ENCODE data around the gene CDK1. TPM values are rescaled to one million over a fixed set of nuclear protein-coding genes. Genes with fewer than 3 reads are reported as not detected.

CDK1 gene
- total RNA-seq, 1 donor from 2014 or later = 14.8 TPM

DNA sequence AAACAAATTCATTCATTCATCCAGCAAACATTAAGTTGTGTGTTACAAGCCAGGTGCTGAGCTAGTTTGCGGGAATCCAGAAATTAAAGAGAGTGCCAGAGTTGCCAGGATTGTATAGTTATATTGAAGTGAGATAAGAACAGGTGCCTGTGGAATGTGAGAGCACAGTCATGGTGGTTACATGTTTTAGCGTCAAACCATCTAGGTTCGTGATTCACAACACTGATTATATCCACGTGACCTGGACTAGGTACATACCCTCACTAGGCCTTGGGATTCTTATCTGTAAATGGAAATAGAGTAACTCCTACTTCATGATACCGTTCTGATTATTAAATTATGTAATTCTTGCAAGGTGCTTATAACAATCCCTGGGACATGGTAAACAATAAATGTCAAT, 24.5 kb upstream of the CDK1 start:
- DNase-seq (ENCODE audit: low spot score) = no peak
- H3K9me3 Mint-ChIP-seq (ENCODE audit: unreplicated experiment) = no peaks in the 10 kb centered on the region
- TF ChIP-seq, protein P1, sequence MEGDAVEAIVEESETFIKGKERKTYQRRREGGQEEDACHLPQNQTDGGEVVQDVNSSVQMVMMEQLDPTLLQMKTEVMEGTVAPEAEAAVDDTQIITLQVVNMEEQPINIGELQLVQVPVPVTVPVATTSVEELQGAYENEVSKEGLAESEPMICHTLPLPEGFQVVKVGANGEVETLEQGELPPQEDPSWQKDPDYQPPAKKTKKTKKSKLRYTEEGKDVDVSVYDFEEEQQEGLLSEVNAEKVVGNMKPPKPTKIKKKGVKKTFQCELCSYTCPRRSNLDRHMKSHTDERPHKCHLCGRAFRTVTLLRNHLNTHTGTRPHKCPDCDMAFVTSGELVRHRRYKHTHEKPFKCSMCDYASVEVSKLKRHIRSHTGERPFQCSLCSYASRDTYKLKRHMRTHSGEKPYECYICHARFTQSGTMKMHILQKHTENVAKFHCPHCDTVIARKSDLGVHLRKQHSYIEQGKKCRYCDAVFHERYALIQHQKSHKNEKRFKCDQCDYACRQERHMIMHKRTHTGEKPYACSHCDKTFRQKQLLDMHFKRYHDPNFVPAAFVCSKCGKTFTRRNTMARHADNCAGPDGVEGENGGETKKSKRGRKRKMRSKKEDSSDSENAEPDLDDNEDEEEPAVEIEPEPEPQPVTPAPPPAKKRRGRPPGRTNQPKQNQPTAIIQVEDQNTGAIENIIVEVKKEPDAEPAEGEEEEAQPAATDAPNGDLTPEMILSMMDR (IDR thresholded peaks at IDR 0.05; ENCODE audit: unreplicated experiment) = no peak
- no peaks in the 10 kb centered on the region for H3K4me1 Mint-ChIP-seq (ENCODE audit: unreplicated experiment)
- H3K36me3 Mint-ChIP-seq (ENCODE audit: low read depth, unreplicated experiment) = no peaks in the 10 kb centered on the region
- H3K4me3 Mint-ChIP-seq (ENCODE audit: unreplicated experiment) = no peak overlapping the region
- no peak overlapping the region for H3K27ac Mint-ChIP-seq (ENCODE audit: unreplicated experiment)
- peaks cover 2% of the 10 kb centered on the region for H3K27me3 Mint-ChIP-seq (ENCODE audit: unreplicated experiment)

DNA sequence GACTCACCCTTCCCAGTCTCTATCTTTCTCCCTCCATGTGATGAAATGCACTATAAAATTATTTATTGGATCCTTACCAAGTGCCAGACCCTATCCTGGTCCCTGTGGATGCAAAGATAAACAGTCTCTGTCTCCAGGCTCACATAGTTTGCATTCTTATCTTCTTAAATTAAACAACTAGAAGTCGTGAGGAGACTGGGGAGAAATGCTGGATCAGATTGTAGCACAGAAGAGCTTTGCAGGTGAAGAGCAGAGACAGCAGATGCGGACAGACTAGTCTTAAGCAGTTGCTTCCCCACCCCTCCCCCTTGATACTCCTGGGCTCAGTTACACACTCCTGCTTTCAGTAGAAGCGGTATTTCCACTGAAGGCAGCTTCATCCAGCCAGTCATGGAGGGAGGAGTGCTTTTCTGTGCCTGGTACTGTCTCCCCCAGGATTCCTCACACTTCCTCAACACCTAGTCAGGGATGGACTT, 20.8 kb upstream of the CDK1 start:
- H3K36me3 Mint-ChIP-seq (ENCODE audit: low read depth, unreplicated experiment) = no peaks in the 10 kb centered on the region
- no peak for DNase-seq (ENCODE audit: low spot score)
- TF ChIP-seq, protein P1 (IDR thresholded peaks at IDR 0.05; ENCODE audit: unreplicated experiment) = no peak
- no peaks in the 10 kb centered on the region for H3K4me1 Mint-ChIP-seq (ENCODE audit: unreplicated experiment)
- no peaks in the 10 kb centered on the region for H3K9me3 Mint-ChIP-seq (ENCODE audit: unreplicated experiment)
- H3K27ac Mint-ChIP-seq (ENCODE audit: unreplicated experiment) = no peak overlapping the region
- no peak overlapping the region for H3K4me3 Mint-ChIP-seq (ENCODE audit: unreplicated experiment)
- peaks cover 2% of the 10 kb centered on the region for H3K27me3 Mint-ChIP-seq (ENCODE audit: unreplicated experiment)

DNA sequence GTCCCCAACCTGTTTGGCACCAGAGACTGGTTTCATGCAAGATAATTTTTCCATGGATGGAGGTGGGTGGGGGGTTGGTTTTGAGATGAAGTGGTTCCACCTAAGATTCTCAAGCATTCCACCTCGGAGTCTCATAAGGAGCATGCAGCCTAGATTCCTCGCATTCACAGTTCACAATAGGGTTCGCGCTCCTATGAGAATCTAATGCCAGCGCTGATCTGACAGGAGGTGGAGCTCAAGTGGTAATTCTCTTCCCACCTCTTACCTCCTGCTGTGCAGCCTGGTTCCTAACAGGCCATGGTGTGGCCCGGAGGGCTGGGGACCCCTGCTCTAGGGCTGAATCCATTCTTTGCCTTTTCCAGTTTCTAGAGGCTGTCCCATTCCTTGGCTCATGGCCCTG, 19.1 kb upstream of the CDK1 start:
- TF ChIP-seq, protein P1 (IDR thresholded peaks at IDR 0.05; ENCODE audit: unreplicated experiment) = no peak
- no peak overlapping the region for H3K4me3 Mint-ChIP-seq (ENCODE audit: unreplicated experiment)
- peaks cover 2% of the 10 kb centered on the region for H3K27me3 Mint-ChIP-seq (ENCODE audit: unreplicated experiment)
- H3K9me3 Mint-ChIP-seq (ENCODE audit: unreplicated experiment) = no peaks in the 10 kb centered on the region
- H3K4me1 Mint-ChIP-seq (ENCODE audit: unreplicated experiment) = no peaks in the 10 kb centered on the region
- H3K27ac Mint-ChIP-seq (ENCODE audit: unreplicated experiment) = no peak overlapping the region
- no peak for DNase-seq (ENCODE audit: low spot score)
- H3K36me3 Mint-ChIP-seq (ENCODE audit: low read depth, unreplicated experiment) = no peaks in the 10 kb centered on the region

DNA sequence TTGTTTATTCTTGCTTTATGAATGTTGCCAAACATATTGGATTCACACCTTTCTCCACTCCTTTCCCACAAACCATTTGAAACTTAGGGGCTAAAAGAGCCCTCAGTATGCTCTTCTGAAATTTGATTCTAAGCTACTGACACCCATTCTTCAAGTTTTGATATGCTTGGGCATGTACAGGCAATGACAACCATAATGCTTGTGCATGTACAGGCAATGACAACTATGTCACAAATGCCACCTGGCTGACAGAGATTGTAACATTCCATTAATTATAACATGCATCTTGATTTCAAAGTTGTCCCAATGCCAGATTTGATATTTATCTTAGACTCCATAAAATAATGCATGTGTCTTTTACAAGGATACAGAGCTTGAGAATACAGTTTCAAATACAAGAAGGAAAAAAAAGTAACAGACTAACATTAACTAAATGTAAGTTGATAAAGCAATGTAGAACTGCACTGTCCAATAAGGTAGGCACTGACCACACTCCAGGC, 17.5 kb upstream of the CDK1 start:
- no peak overlapping the region for H3K4me3 Mint-ChIP-seq (ENCODE audit: unreplicated experiment)
- TF ChIP-seq, protein P1 (IDR thresholded peaks at IDR 0.05; ENCODE audit: unreplicated experiment) = no peak

GRCh38 chr10:60762554-60762953, 15.7 kb upstream of the CDK1 start:
- Mint-ChIP-seq H3K36me3 (ENCODE audit: low read depth, unreplicated experiment) (no peaks in the 10 kb centered on the region), H3K4me3 (ENCODE audit: unreplicated experiment) (no peak overlapping the region), H3K27me3 (ENCODE audit: unreplicated experiment) (peaks cover 2% of the 10 kb centered on the region), H3K9me3 (ENCODE audit: unreplicated experiment) (no peaks in the 10 kb centered on the region), H3K27ac (ENCODE audit: unreplicated experiment) (no peak overlapping the region), H3K4me1 (ENCODE audit: unreplicated experiment) (no peaks in the 10 kb centered on the region)
- DNase-seq (ENCODE audit: low spot score) = no peak
- TF ChIP-seq, protein P1 (IDR thresholded peaks at IDR 0.05; ENCODE audit: unreplicated experiment) = no peak

More for the DNA sequence above, 17.5 kb upstream of the CDK1 start:
- no peaks in the 10 kb centered on the region for H3K4me1 Mint-ChIP-seq (ENCODE audit: unreplicated experiment)
- no peaks in the 10 kb centered on the region for H3K9me3 Mint-ChIP-seq (ENCODE audit: unreplicated experiment)
- H3K36me3 Mint-ChIP-seq (ENCODE audit: low read depth, unreplicated experiment) = no peaks in the 10 kb centered on the region
- no peak for DNase-seq (ENCODE audit: low spot score)
- no peak overlapping the region for H3K27ac Mint-ChIP-seq (ENCODE audit: unreplicated experiment)
- H3K27me3 Mint-ChIP-seq (ENCODE audit: unreplicated experiment) = peaks cover 2% of the 10 kb centered on the region
